ENCODE data around the gene KIF26B. TPM values are rescaled to one million over a fixed set of nuclear protein-coding genes. Genes with fewer than 3 reads are reported as not detected.

KIF26B gene
- polyA plus RNA-seq, 1 donor (not counting 4 experiments of a cell fraction or from before 2014, with no cell fraction given), result 0.58 TPM

DNA sequence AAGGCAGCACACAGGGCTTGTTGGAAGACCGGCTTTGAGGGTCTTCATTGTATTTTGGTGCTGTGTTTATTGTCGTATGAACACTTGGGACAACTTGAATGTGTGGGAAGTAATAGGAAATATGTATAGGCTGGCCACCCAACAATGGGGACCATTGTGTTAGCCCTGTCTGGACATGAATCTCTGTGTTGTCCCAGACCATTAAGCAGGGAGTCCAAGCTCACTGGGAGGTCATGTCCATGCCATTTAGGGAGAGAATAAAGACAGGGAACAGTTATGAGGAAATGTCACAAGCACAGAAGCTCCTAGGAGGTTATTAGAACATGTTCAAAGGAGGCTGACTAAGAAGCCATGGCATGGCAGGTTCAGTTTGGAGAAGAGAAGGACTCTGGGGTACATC, 266.1 kb downstream of the KIF26B start:
- no peaks in the 10 kb centered on the region for H3K9me1 ChIP-seq (ENCODE audit: control insufficient read depth, extremely low read depth, insufficient read depth, low read length)
- TF ChIP-seq EZH2 (IDR thresholded peaks at IDR 0.05; ENCODE audit: low read length), result no peak
- TF ChIP-seq, protein P1, sequence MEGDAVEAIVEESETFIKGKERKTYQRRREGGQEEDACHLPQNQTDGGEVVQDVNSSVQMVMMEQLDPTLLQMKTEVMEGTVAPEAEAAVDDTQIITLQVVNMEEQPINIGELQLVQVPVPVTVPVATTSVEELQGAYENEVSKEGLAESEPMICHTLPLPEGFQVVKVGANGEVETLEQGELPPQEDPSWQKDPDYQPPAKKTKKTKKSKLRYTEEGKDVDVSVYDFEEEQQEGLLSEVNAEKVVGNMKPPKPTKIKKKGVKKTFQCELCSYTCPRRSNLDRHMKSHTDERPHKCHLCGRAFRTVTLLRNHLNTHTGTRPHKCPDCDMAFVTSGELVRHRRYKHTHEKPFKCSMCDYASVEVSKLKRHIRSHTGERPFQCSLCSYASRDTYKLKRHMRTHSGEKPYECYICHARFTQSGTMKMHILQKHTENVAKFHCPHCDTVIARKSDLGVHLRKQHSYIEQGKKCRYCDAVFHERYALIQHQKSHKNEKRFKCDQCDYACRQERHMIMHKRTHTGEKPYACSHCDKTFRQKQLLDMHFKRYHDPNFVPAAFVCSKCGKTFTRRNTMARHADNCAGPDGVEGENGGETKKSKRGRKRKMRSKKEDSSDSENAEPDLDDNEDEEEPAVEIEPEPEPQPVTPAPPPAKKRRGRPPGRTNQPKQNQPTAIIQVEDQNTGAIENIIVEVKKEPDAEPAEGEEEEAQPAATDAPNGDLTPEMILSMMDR (optimal IDR thresholded peaks at IDR 0.05 in 1 of 3, IDR thresholded peaks at IDR 0.05 in 1 of 3, conservative IDR thresholded peaks at IDR 0.05 in 1 of 3; ENCODE audit: extremely low read depth in 1 of 3, insufficient read depth in 2 of 3, low read length in 3 of 3), result no peak
- no peak overlapping the region for H3K4me3 ChIP-seq (ENCODE audit: control insufficient read depth in 2 of 3, extremely low read depth in 1 of 3, insufficient read depth in 2 of 3, low read depth in 1 of 3, low read length in 3 of 3)
- H3K9ac ChIP-seq (ENCODE audit: control insufficient read depth, extremely low read depth, insufficient read depth, low read length), result no peak overlapping the region
- no peak overlapping the region for H2AFZ ChIP-seq (ENCODE audit: control insufficient read depth, low read length)
- H3K79me2 ChIP-seq (ENCODE audit: control insufficient read depth, insufficient read depth, low read length), result no peaks in the 10 kb centered on the region
- no peaks in the 10 kb centered on the region for H4K20me1 ChIP-seq (ENCODE audit: control insufficient read depth, extremely low read depth, insufficient read depth, low read length)
- FAIRE-seq, result no peak
- no peaks in the 10 kb centered on the region for H3K9me3 ChIP-seq (ENCODE audit: control insufficient read depth, low read depth, low read length)
- DNase-seq (ENCODE audit: low read depth, low spot score), result no peak
- no peaks in the 10 kb centered on the region for H3K27me3 ChIP-seq (ENCODE audit: control insufficient read depth, extremely low read depth, insufficient read depth, low read length)
- dilution Hi-C loops (cut with MboI; ENCODE audit: extremely low pct_ligation_motif_present, low sequenced_read_pairs), result no loop called here
- no peak overlapping the region for H3K4me2 ChIP-seq (ENCODE audit: control insufficient read depth, extremely low read depth, insufficient read depth, low read depth, low read length)
- H3K36me3 ChIP-seq (ENCODE audit: control insufficient read depth in 2 of 2, extremely low read depth in 1 of 2, insufficient read depth in 2 of 2, low read length in 2 of 2), result no peaks in the 10 kb centered on the region
- no peaks in the 10 kb centered on the region for H3K4me1 ChIP-seq (ENCODE audit: control insufficient read depth, extremely low read depth, insufficient read depth, low read length)
- no peak overlapping the region for H3K27ac ChIP-seq (ENCODE audit: control insufficient read depth, insufficient read depth, low read length)

DNA sequence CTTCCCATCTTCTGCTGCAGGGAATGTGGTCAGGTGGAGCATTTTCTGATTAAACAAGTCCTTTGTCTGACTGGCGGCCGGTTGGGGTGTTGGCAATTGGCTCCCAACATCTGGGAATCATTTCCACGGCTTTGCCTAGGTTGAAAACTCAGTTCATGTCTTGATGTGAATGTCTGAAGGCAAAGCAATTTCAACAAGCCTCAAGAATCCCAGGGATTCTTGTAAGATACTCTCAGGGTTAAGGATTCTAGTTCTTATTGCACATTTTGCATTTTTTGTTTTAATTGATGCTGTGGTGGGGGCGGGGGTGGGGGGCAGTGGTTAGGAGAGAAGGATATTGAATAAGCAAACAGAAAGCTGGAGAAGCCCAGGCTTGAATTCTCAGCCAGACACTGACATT, 273.9 kb downstream of the KIF26B start:
- Histone ChIP-seq H3K4me2 (ENCODE audit: control insufficient read depth, extremely low read depth, insufficient read depth, low read depth, low read length) (no peak overlapping the region), H3K9me1 (ENCODE audit: control insufficient read depth, extremely low read depth, insufficient read depth, low read length) (no peaks in the 10 kb centered on the region), H3K4me3 (ENCODE audit: control insufficient read depth in 2 of 3, extremely low read depth in 1 of 3, insufficient read depth in 2 of 3, low read depth in 1 of 3, low read length in 3 of 3) (no peak overlapping the region), H3K36me3 (ENCODE audit: control insufficient read depth in 2 of 2, extremely low read depth in 1 of 2, insufficient read depth in 2 of 2, low read length in 2 of 2) (no peaks in the 10 kb centered on the region), H3K9ac (ENCODE audit: control insufficient read depth, extremely low read depth, insufficient read depth, low read length) (no peak overlapping the region), H3K9me3 (ENCODE audit: control insufficient read depth, low read depth, low read length) (no peaks in the 10 kb centered on the region), H2AFZ (ENCODE audit: control insufficient read depth, low read length) (no peak overlapping the region), H3K27ac (ENCODE audit: control insufficient read depth, insufficient read depth, low read length) (no peak overlapping the region), H4K20me1 (ENCODE audit: control insufficient read depth, extremely low read depth, insufficient read depth, low read length) (no peaks in the 10 kb centered on the region), H3K27me3 (ENCODE audit: control insufficient read depth, extremely low read depth, insufficient read depth, low read length) (no peaks in the 10 kb centered on the region), H3K4me1 (ENCODE audit: control insufficient read depth, extremely low read depth, insufficient read depth, low read length) (no peaks in the 10 kb centered on the region), H3K79me2 (ENCODE audit: control insufficient read depth, insufficient read depth, low read length) (no peaks in the 10 kb centered on the region)
- TF ChIP-seq EZH2 (IDR thresholded peaks at IDR 0.05; ENCODE audit: low read length), result no peak
- TF ChIP-seq, protein P1 (optimal IDR thresholded peaks at IDR 0.05 in 1 of 3, IDR thresholded peaks at IDR 0.05 in 1 of 3, conservative IDR thresholded peaks at IDR 0.05 in 1 of 3; ENCODE audit: extremely low read depth in 1 of 3, insufficient read depth in 2 of 3, low read length in 3 of 3), result no peak
- no peak for DNase-seq (ENCODE audit: low read depth, low spot score)
- dilution Hi-C loops (cut with MboI; ENCODE audit: extremely low pct_ligation_motif_present, low sequenced_read_pairs), result no loop called here
- FAIRE-seq, result no peak
